Central memory CD8-positive, alpha-beta T cell (primary cell): ENCODE measurements around the gene COG5.

Experiments used
- ATAC-seq: fragments of 150-1000 bp; cut with Tn5 transposase; replicated peaks from 2 replicates; pipeline ENCODE4 v1.10.0; 2022; ENCODE audit warnings: mild to moderate bottlenecking, moderate FRiP score, moderate number of reproducible peaks; ENCODE audit not compliant: poor library complexity, severe bottlenecking; ENCODE audit errors: extremely low read depth
- DNase-seq, 2 donors: peaks; one replicate each; pipeline ENCODE4 v3.0.0; 2021; ENCODE audit warnings: low spot score in 2 of 2
- H3K27ac Mint-ChIP-seq: one replicate; pipeline ENCODE4 v1.8.0; 2022; ENCODE audit warnings: low read depth, mild to moderate bottlenecking, moderate library complexity, mixed read lengths
- H3K27me3 Mint-ChIP-seq: one replicate; pipeline ENCODE4 v1.8.0; 2022; ENCODE audit warnings: mixed read lengths
- H3K36me3 Mint-ChIP-seq: one replicate; pipeline ENCODE4 v1.8.0; 2022; ENCODE audit warnings: mild to moderate bottlenecking, moderate library complexity, mixed read lengths; ENCODE audit not compliant: insufficient read depth
- H3K4me1 Mint-ChIP-seq: one replicate; pipeline ENCODE4 v1.8.0; 2022; ENCODE audit warnings: mixed read lengths
- H3K4me3 Mint-ChIP-seq: one replicate; pipeline ENCODE4 v1.8.0; 2022; ENCODE audit warnings: mild to moderate bottlenecking, moderate library complexity, mixed read lengths
- H3K9me3 Mint-ChIP-seq: one replicate; pipeline ENCODE4 v1.8.0; 2022; ENCODE audit warnings: mixed read lengths

Gene COG5

GRCh38 chr7:107528461-107528860 is 35.3 kb downstream of the COG5 start:
- H3K4me3 Mint-ChIP-seq = no peak overlapping the region

DNA sequence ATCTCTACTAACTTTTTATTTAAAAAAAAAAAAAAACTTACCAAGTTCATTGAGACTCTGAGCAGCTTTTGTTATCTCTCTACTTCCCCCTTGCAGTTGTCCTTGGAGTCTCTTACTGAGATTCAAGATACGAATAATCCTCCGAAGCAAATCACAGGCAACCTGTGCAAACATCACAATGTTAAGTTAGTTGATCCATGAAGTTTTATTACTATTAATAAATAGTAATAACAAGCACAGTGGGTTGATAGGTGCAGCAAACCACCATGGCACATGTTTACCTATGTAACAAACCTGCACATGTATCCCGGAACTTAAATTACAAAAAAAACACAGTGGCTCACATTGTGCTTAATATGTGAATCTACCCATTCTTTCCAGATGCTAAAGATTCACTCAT is 36.5 kb downstream of the COG5 start:
- no peaks in the 10 kb centered on the region for H3K9me3 Mint-ChIP-seq
- no peak overlapping the region for H3K4me3 Mint-ChIP-seq
- ATAC-seq (no peak), DNase-seq (no peak)
- H3K27me3 Mint-ChIP-seq = no peaks in the 10 kb centered on the region
- H3K36me3 Mint-ChIP-seq = peaks cover 20% of the 10 kb centered on the region
- peaks cover 19% of the 10 kb centered on the region for H3K4me1 Mint-ChIP-seq
- no peak overlapping the region for H3K27ac Mint-ChIP-seq

More at GRCh38 chr7:107528461-107528860, 35.3 kb downstream of the COG5 start:
- DNase-seq (no peak), ATAC-seq (no peak)
- Mint-ChIP-seq H3K27me3 (no peaks in the 10 kb centered on the region), H3K9me3 (no peaks in the 10 kb centered on the region), H3K27ac (peak overlapping the region; percentile 76), H3K4me1 (peaks cover 27% of the 10 kb centered on the region), H3K36me3 (peaks cover 20% of the 10 kb centered on the region)

- H3K27me3 Mint-ChIP-seq = no peaks in the 10 kb centered on the region
- H3K27ac Mint-ChIP-seq = no peak overlapping the region
- H3K36me3 Mint-ChIP-seq = peaks cover 22% of the 10 kb centered on the region
- ATAC-seq (no peak), DNase-seq (no peak)
- peaks cover 23% of the 10 kb centered on the region for H3K4me1 Mint-ChIP-seq
- no peak overlapping the region for H3K4me3 Mint-ChIP-seq
- H3K9me3 Mint-ChIP-seq = no peaks in the 10 kb centered on the region
Observed at GRCh38 chr7:107526672-107527071, 37.0 kb downstream of the COG5 start.

DNA sequence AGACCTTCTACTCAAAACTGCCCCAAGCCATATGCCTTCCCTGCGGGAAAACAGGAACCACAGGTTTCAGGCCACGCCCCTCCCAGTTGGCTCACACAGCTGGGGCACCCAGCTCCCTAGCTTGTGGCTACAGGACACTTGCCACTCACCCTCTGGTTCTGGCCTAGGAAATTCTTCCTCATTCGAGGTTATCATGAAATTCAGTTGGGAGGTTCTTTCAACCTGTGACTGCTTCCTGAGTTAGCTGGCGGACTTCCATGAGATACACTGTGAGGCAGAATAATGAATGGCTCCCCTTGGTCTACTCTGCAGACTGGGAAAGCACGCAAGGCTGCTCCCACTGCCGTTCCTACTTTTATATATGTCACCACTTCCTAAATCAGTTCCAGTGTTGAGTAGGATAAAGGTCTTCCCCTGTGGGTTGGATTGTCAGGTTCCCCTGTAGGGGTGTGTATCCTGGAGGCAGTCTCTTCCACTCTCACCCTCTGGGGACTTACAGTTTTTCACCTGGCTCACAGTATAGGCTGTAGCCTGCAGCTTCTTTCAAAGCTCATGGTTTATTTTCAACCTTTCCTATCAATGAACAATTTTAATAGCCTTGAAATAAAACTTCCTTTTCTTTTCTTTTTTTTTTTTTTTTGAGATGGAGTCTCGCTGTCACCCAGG is 56.9 kb downstream of the COG5 start:
- H3K27ac Mint-ChIP-seq = no peak overlapping the region
- H3K9me3 Mint-ChIP-seq = no peaks in the 10 kb centered on the region
- no peaks in the 10 kb centered on the region for H3K27me3 Mint-ChIP-seq
- peaks cover 39% of the 10 kb centered on the region for H3K4me1 Mint-ChIP-seq
- H3K4me3 Mint-ChIP-seq = no peak overlapping the region
- H3K36me3 Mint-ChIP-seq = peaks cover 7% of the 10 kb centered on the region
- ATAC-seq = no peak
- DNase-seq = no peak

GRCh38 chr7:107505997-107506673 is 57.6 kb downstream of the COG5 start:
- no peak overlapping the region for H3K27ac Mint-ChIP-seq
- DNase-seq (no peak), ATAC-seq (no peak)

GRCh38 chr7:107505362-107505761 is 58.4 kb downstream of the COG5 start:
- Mint-ChIP-seq H3K27me3 (no peaks in the 10 kb centered on the region), H3K4me1 (peaks cover 28% of the 10 kb centered on the region), H3K36me3 (peaks cover 7% of the 10 kb centered on the region), H3K9me3 (no peaks in the 10 kb centered on the region), H3K27ac (no peak overlapping the region), H3K4me3 (no peak overlapping the region)
- DNase-seq (no peak), ATAC-seq (no peak)

More at GRCh38 chr7:107505997-107506673, 57.6 kb downstream of the COG5 start:
- Mint-ChIP-seq H3K4me3 (no peak overlapping the region), H3K27me3 (no peaks in the 10 kb centered on the region), H3K36me3 (peaks cover 7% of the 10 kb centered on the region), H3K9me3 (no peaks in the 10 kb centered on the region), H3K4me1 (peaks cover 36% of the 10 kb centered on the region)

- Mint-ChIP-seq H3K4me1 (peaks cover 24% of the 10 kb centered on the region), H3K27ac (peak overlapping the region; percentile 45), H3K27me3 (no peaks in the 10 kb centered on the region), H3K9me3 (no peaks in the 10 kb centered on the region), H3K4me3 (no peak overlapping the region), H3K36me3 (peaks cover 7% of the 10 kb centered on the region)
- ATAC-seq = no peak
- no peak for DNase-seq
Observed at GRCh38 chr7:107503687-107504086, 60.0 kb downstream of the COG5 start.

GRCh38 chr7:107502797-107503196 is 60.9 kb downstream of the COG5 start:
- DNase-seq (no peak), ATAC-seq (no peak)
- H3K9me3 Mint-ChIP-seq = no peaks in the 10 kb centered on the region
- H3K27ac Mint-ChIP-seq = no peak overlapping the region
- peaks cover 4% of the 10 kb centered on the region for H3K36me3 Mint-ChIP-seq
- H3K4me3 Mint-ChIP-seq = no peak overlapping the region
- H3K27me3 Mint-ChIP-seq = no peaks in the 10 kb centered on the region
- H3K4me1 Mint-ChIP-seq = peaks cover 26% of the 10 kb centered on the region

DNA sequence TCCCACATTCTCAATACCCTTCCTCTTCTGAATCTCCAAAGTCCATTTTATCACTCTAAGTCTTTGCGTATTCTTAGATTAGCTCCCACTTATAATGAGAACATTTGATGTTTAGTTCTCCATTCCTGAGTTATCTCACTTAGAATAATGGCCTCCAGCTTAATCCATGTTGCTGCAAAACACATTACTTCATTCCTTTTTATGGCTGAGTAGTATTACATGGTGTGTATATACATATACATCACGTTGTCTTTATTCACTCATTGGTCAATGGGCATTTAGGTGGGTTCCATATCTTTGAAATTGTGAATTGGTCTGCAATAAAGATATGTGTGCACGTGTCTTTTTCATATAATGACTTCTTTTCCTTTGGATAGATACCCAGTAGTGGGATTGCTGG is 61.6 kb downstream of the COG5 start:
- Mint-ChIP-seq H3K36me3 (peaks cover 3% of the 10 kb centered on the region), H3K4me1 (peaks cover 25% of the 10 kb centered on the region), H3K27me3 (no peaks in the 10 kb centered on the region), H3K9me3 (no peaks in the 10 kb centered on the region), H3K27ac (no peak overlapping the region), H3K4me3 (no peak overlapping the region)
- no peak for DNase-seq
- no peak for ATAC-seq

DNA sequence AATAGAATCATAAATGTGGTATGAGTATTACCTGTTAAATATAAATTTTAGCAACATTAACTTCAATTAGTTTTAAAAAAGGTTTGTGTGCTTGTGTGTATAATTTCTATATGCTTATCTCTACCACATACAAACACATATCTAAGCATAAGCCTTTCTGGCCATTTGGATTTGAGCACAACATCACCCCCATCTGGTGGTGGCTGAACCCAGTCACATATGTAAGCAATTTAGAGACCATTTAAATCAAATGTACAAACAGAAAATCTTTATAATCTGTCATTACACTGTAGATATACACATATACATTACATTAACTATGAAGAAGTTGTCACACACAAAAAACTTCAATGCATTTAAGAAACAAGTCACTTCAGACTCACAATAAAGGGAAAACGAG is 62.1 kb downstream of the COG5 start:
- Mint-ChIP-seq H3K27me3 (no peaks in the 10 kb centered on the region), H3K9me3 (no peaks in the 10 kb centered on the region), H3K4me3 (no peak overlapping the region), H3K36me3 (peaks cover 3% of the 10 kb centered on the region), H3K4me1 (peaks cover 31% of the 10 kb centered on the region), H3K27ac (no peak overlapping the region)
- ATAC-seq (peak; percentile 32), DNase-seq (no peak)

DNA sequence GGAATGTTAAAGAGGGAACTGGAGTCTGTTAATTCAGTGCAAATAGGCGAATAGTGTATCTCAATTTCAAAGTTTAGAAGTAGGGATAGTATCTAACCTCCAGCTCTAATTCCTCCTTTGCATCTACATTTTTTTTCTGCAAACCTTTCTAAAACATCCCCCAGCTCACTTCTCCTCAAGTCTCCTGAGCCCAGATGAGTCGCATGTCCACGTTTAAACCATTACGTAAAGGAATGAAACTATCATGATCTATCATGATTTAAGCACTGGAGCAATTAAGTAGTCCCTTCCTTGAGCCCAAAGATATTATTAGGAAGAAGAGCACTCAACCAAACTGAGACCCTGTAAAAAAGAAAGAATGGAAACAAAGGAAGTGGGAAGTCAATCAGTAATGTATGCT is 64.0 kb downstream of the COG5 start:
- H3K36me3 Mint-ChIP-seq = peaks cover 3% of the 10 kb centered on the region
- H3K4me3 Mint-ChIP-seq = no peak overlapping the region
- no peaks in the 10 kb centered on the region for H3K27me3 Mint-ChIP-seq
- DNase-seq = no peak
- no peak overlapping the region for H3K27ac Mint-ChIP-seq
- no peak for ATAC-seq
- H3K4me1 Mint-ChIP-seq = peaks cover 40% of the 10 kb centered on the region
- no peaks in the 10 kb centered on the region for H3K9me3 Mint-ChIP-seq

DNA sequence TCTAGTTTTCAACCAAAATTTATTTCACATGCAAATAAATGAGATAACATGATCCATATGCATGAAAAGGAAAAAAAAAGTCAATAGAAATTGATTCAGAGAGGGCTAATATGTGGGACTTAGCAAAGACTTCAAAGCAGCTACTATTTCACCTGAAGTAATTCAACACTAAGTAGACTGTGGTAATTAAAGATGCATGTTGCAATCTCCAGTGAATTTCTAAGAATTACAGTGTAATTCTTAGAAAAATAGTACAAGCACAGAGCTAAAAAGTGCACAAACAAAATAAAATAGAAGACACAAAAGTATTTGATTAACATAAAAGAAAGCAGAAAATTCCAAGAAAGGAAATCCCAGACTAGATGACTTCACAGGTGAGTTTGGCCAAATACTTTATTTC is 68.2 kb downstream of the COG5 start:
- Mint-ChIP-seq H3K27ac (no peak overlapping the region), H3K27me3 (no peaks in the 10 kb centered on the region), H3K9me3 (no peaks in the 10 kb centered on the region), H3K4me1 (peaks cover 54% of the 10 kb centered on the region), H3K4me3 (no peak overlapping the region), H3K36me3 (peaks cover 2% of the 10 kb centered on the region)
- DNase-seq (no peak), ATAC-seq (no peak)

GRCh38 chr7:107494884-107495283 is 68.8 kb downstream of the COG5 start:
- ATAC-seq = no peak
- no peak for DNase-seq
- Mint-ChIP-seq H3K4me1 (peaks cover 57% of the 10 kb centered on the region), H3K27me3 (no peaks in the 10 kb centered on the region), H3K4me3 (no peak overlapping the region), H3K9me3 (no peaks in the 10 kb centered on the region), H3K36me3 (peaks cover 4% of the 10 kb centered on the region), H3K27ac (no peak overlapping the region)
